HK-2 (cell line): Measurements from ENCODE around the gene PHPT1.

Source experiments
- DNase-seq: peaks from one replicate; pipeline ENCODE4 v3.0.0-alpha.2; 2018; ENCODE audit not compliant: unreplicated experiment

Gene PHPT1

GRCh38 chr9:136823136-136824046, 25.8 kb upstream of the PHPT1 start:
- DNase-seq = no peak

GRCh38 chr9:136824496-136825225, 24.5 kb upstream of the PHPT1 start:
- no peak for DNase-seq

GRCh38 chr9:136825295-136826187, 23.7 kb upstream of the PHPT1 start:
- DNase-seq = no peak

GRCh38 chr9:136826188-136826541, 23.0 kb upstream of the PHPT1 start:
- no peak for DNase-seq

- DNase-seq = no peak
Observed at GRCh38 chr9:136826703-136827582, 22.3 kb upstream of the PHPT1 start.

GRCh38 chr9:136827794-136828473, 21.3 kb upstream of the PHPT1 start:
- DNase-seq = no peak

GRCh38 chr9:136828474-136829140, 20.6 kb upstream of the PHPT1 start:
- DNase-seq = no peak

GRCh38 chr9:136829412-136829811, 19.8 kb upstream of the PHPT1 start:
- DNase-seq = no peak

GRCh38 chr9:136829981-136830885, 19.0 kb upstream of the PHPT1 start:
- no peak for DNase-seq

GRCh38 chr9:136831002-136831719, 18.0 kb upstream of the PHPT1 start:
- DNase-seq = no peak

GRCh38 chr9:136831720-136832104, 17.5 kb upstream of the PHPT1 start:
- no peak for DNase-seq

GRCh38 chr9:136832581-136832980, 16.6 kb upstream of the PHPT1 start:
- DNase-seq = no peak

GRCh38 chr9:136833381-136834048, 15.7 kb upstream of the PHPT1 start:
- peak; percentile 33 for DNase-seq

- peak; percentile 35 for DNase-seq
Observed at GRCh38 chr9:136835162-136835931, 13.9 kb upstream of the PHPT1 start.

- DNase-seq = peak; percentile 46
Observed at GRCh38 chr9:136835932-136836904, 13.0 kb upstream of the PHPT1 start.
